ENCODE data around the gene AWAT2.

The AWAT2 gene

GRCh38 chrX:70029863-70030262 lies 19.9 kb downstream of the AWAT2 start:
- Histone ChIP-seq H4K91ac (ENCODE audit: low read length) (no peak overlapping the region), H3K9ac (ENCODE audit: low read length) (no peak overlapping the region), H3K4me1 (ENCODE audit: control insufficient read depth, insufficient read depth, low read depth, low read length) (no peaks in the 10 kb centered on the region), H2BK5ac (ENCODE audit: low read depth, low read length, poor library complexity, severe bottlenecking) (no peak overlapping the region), H2BK120ac (ENCODE audit: low read depth, low read length) (no peak overlapping the region), H3K79me1 (replicated peaks; ENCODE audit: low read length, poor library complexity, severe bottlenecking) (no peaks in the 10 kb centered on the region), H3K4ac (ENCODE audit: low read depth in 1 of 2, low read length in 2 of 2) (no peak overlapping the region), H3K9me3 (ENCODE audit: control insufficient read depth, low read length) (no peaks in the 10 kb centered on the region), H2AFZ (ENCODE audit: low read depth, low read length) (no peak overlapping the region), H2BK15ac (ENCODE audit: low read depth, poor library complexity, severe bottlenecking) (no peak overlapping the region), H3K27ac (ENCODE audit: low read length, poor library complexity, severe bottlenecking) (no peak overlapping the region), H3K36me3 (ENCODE audit: control insufficient read depth in 1 of 2, insufficient read depth in 2 of 2, low read depth in 1 of 2, low read length in 2 of 2) (no peaks in the 10 kb centered on the region), H4K8ac (ENCODE audit: low read length) (no peak overlapping the region), H3K18ac (ENCODE audit: low read depth in 1 of 2, low read length in 2 of 2) (no peak overlapping the region), H2AK5ac (ENCODE audit: low read length, severe bottlenecking) (no peak overlapping the region), H3K4me3 (ENCODE audit: insufficient read depth in 1 of 2, low read depth in 1 of 2, low read length in 2 of 2) (no peak overlapping the region), H2BK12ac (ENCODE audit: low read length in 2 of 2) (no peak overlapping the region), H3K27me3 (ENCODE audit: control insufficient read depth in 1 of 2, insufficient read depth in 1 of 2, low read length in 2 of 2) (peaks cover 0 to 49% of the 10 kb centered on the region in 2 experiments), H3K14ac (ENCODE audit: low read length in 2 of 2) (no peak overlapping the region), H3K23ac (ENCODE audit: low read length in 2 of 2) (no peak overlapping the region), H3K4me2 (ENCODE audit: low read length, poor library complexity, severe bottlenecking) (no peak overlapping the region)
- no peak for DNase-seq
- 66% methylated on average over 3 of the region's 4 CpGs for WGBS

- Histone ChIP-seq H3K27ac (ENCODE audit: low read length, poor library complexity, severe bottlenecking) (no peak overlapping the region), H2BK5ac (ENCODE audit: low read depth, low read length, poor library complexity, severe bottlenecking) (no peak overlapping the region), H4K91ac (ENCODE audit: low read length) (no peak overlapping the region), H3K4me3 (ENCODE audit: insufficient read depth in 1 of 2, low read depth in 1 of 2, low read length in 2 of 2) (no peak overlapping the region), H3K18ac (ENCODE audit: low read depth in 1 of 2, low read length in 2 of 2) (no peak overlapping the region), H3K14ac (ENCODE audit: low read length in 2 of 2) (no peak overlapping the region), H2AK5ac (ENCODE audit: low read length, severe bottlenecking) (no peak overlapping the region), H3K4me1 (ENCODE audit: control insufficient read depth, insufficient read depth, low read depth, low read length) (no peaks in the 10 kb centered on the region), H3K9ac (ENCODE audit: low read length) (no peak overlapping the region), H4K8ac (ENCODE audit: low read length) (no peak overlapping the region), H3K27me3 (ENCODE audit: control insufficient read depth in 1 of 2, insufficient read depth in 1 of 2, low read length in 2 of 2) (peaks cover 0 to 49% of the 10 kb centered on the region in 2 experiments), H2BK120ac (ENCODE audit: low read depth, low read length) (no peak overlapping the region), H3K36me3 (ENCODE audit: control insufficient read depth in 1 of 2, insufficient read depth in 2 of 2, low read depth in 1 of 2, low read length in 2 of 2) (no peaks in the 10 kb centered on the region), H3K9me3 (ENCODE audit: control insufficient read depth, low read length) (no peaks in the 10 kb centered on the region), H3K4me2 (ENCODE audit: low read length, poor library complexity, severe bottlenecking) (no peak overlapping the region), H2BK12ac (ENCODE audit: low read length in 2 of 2) (no peak overlapping the region), H3K23ac (ENCODE audit: low read length in 2 of 2) (no peak overlapping the region), H2AFZ (ENCODE audit: low read depth, low read length) (no peak overlapping the region), H2BK15ac (ENCODE audit: low read depth, poor library complexity, severe bottlenecking) (no peak overlapping the region), H3K79me1 (replicated peaks; ENCODE audit: low read length, poor library complexity, severe bottlenecking) (no peaks in the 10 kb centered on the region), H3K4ac (ENCODE audit: low read depth in 1 of 2, low read length in 2 of 2) (no peak overlapping the region)
- 64% methylated on average over 4 of the region's 4 CpGs for WGBS
- DNase-seq: no peak
Measured at GRCh38 chrX:70026851-70027200, 22.9 kb downstream of the AWAT2 start.

DNA sequence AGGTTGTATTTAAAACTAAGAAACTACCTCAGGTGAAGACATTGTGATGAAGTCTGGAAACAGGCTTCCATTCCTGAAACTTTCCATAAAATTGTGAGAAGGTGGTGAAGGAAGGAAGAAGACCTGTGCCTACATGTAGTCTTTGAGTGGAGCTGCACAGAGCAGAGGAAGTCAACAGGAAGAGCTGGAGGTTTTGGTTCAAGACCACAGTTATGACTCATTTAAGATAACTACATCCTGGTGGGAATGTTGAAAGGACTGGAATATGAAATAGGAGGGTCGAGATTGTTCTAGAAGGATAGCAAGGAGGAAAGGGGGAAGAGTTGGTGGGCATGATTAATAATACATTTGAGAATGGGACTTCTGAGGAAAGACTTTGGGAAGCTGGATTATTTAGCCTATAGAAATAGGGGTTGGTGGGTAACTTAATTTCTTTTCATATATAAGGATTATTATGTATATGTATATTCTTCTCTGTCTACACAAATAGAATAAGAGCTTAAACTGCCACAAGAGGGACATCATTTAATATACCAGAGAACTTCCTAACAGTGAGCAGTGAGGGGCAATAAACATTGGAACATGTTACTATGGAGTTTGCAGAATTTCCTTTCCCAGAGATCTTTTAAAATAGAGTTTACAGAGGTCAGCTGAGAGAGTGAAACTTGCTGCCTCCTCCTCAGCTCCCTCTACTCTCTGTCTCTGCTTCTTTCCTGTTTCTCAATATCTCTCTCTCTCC lies 23.5 kb downstream of the AWAT2 start:
- Histone ChIP-seq H3K4me1 (ENCODE audit: control insufficient read depth, insufficient read depth, low read depth, low read length) (no peaks in the 10 kb centered on the region), H2AFZ (ENCODE audit: low read depth, low read length) (no peak overlapping the region), H3K79me1 (replicated peaks; ENCODE audit: low read length, poor library complexity, severe bottlenecking) (no peaks in the 10 kb centered on the region), H3K9ac (ENCODE audit: low read length) (no peak overlapping the region), H2BK120ac (ENCODE audit: low read depth, low read length) (no peak overlapping the region), H4K8ac (ENCODE audit: low read length) (no peak overlapping the region), H3K4ac (ENCODE audit: low read depth in 1 of 2, low read length in 2 of 2) (no peak overlapping the region), H3K4me2 (ENCODE audit: low read length, poor library complexity, severe bottlenecking) (no peak overlapping the region), H3K4me3 (ENCODE audit: insufficient read depth in 1 of 2, low read depth in 1 of 2, low read length in 2 of 2) (no peak overlapping the region), H3K23ac (ENCODE audit: low read length in 2 of 2) (no peak overlapping the region), H3K27me3 (ENCODE audit: control insufficient read depth in 1 of 2, insufficient read depth in 1 of 2, low read length in 2 of 2) (peaks cover 0 to 47% of the 10 kb centered on the region in 2 experiments), H2BK15ac (ENCODE audit: low read depth, poor library complexity, severe bottlenecking) (no peak overlapping the region), H2BK5ac (ENCODE audit: low read depth, low read length, poor library complexity, severe bottlenecking) (no peak overlapping the region), H4K91ac (ENCODE audit: low read length) (no peak overlapping the region), H3K9me3 (ENCODE audit: control insufficient read depth, low read length) (no peaks in the 10 kb centered on the region), H3K36me3 (ENCODE audit: control insufficient read depth in 1 of 2, insufficient read depth in 2 of 2, low read depth in 1 of 2, low read length in 2 of 2) (no peaks in the 10 kb centered on the region), H3K14ac (ENCODE audit: low read length in 2 of 2) (no peak overlapping the region), H3K27ac (ENCODE audit: low read length, poor library complexity, severe bottlenecking) (no peak overlapping the region), H2AK5ac (ENCODE audit: low read length, severe bottlenecking) (no peak overlapping the region), H2BK12ac (ENCODE audit: low read length in 2 of 2) (no peak overlapping the region), H3K18ac (ENCODE audit: low read depth in 1 of 2, low read length in 2 of 2) (no peak overlapping the region)
- peak; percentile 0 for DNase-seq
- WGBS: 69% methylated on average over 1 of the region's 1 CpG

GRCh38 chrX:70025464-70025863 lies 24.3 kb downstream of the AWAT2 start:
- H2BK120ac ChIP-seq (ENCODE audit: low read depth, low read length): no peak overlapping the region
- no peak overlapping the region for H3K14ac ChIP-seq (ENCODE audit: low read length in 2 of 2)
- H2BK15ac ChIP-seq (ENCODE audit: low read depth, poor library complexity, severe bottlenecking): no peak overlapping the region
- no peaks in the 10 kb centered on the region for H3K79me1 ChIP-seq (replicated peaks; ENCODE audit: low read length, poor library complexity, severe bottlenecking)
- no peak overlapping the region for H3K4me3 ChIP-seq (ENCODE audit: insufficient read depth in 1 of 2, low read depth in 1 of 2, low read length in 2 of 2)
- H3K9me3 ChIP-seq (ENCODE audit: control insufficient read depth, low read length): no peaks in the 10 kb centered on the region
- no peak overlapping the region for H3K4ac ChIP-seq (ENCODE audit: low read depth in 1 of 2, low read length in 2 of 2)
- DNase-seq: no peak
- H4K91ac ChIP-seq (ENCODE audit: low read length): no peak overlapping the region
- no peak overlapping the region for H3K4me2 ChIP-seq (ENCODE audit: low read length, poor library complexity, severe bottlenecking)
- H3K36me3 ChIP-seq (ENCODE audit: control insufficient read depth in 1 of 2, insufficient read depth in 2 of 2, low read depth in 1 of 2, low read length in 2 of 2): no peaks in the 10 kb centered on the region
- no peak overlapping the region for H2AK5ac ChIP-seq (ENCODE audit: low read length, severe bottlenecking)
- no peaks in the 10 kb centered on the region for H3K4me1 ChIP-seq (ENCODE audit: control insufficient read depth, insufficient read depth, low read depth, low read length)
- H4K8ac ChIP-seq (ENCODE audit: low read length): no peak overlapping the region
- H2BK5ac ChIP-seq (ENCODE audit: low read depth, low read length, poor library complexity, severe bottlenecking): no peak overlapping the region
- no peak overlapping the region for H2AFZ ChIP-seq (ENCODE audit: low read depth, low read length)
- WGBS: 67% methylated on average over 1 of the region's 1 CpG
- H3K9ac ChIP-seq (ENCODE audit: low read length): no peak overlapping the region
- no peak overlapping the region for H3K23ac ChIP-seq (ENCODE audit: low read length in 2 of 2)
- no peak overlapping the region for H3K18ac ChIP-seq (ENCODE audit: low read depth in 1 of 2, low read length in 2 of 2)
- no peak overlapping the region for H3K27ac ChIP-seq (ENCODE audit: low read length, poor library complexity, severe bottlenecking)
- peaks cover 0 to 49% of the 10 kb centered on the region in 2 experiments for H3K27me3 ChIP-seq (ENCODE audit: control insufficient read depth in 1 of 2, insufficient read depth in 1 of 2, low read length in 2 of 2)
- H2BK12ac ChIP-seq (ENCODE audit: low read length in 2 of 2): no peak overlapping the region

All from mesenchymal stem cell (in vitro differentiated cells and primary cell).